ENCODE measurements around the gene VARS2. TPM values are rescaled to one million over a fixed set of nuclear protein-coding genes. Genes with fewer than 3 reads are reported as not detected.

Gene VARS2
- total and polyA plus RNA-seq, 2 donors from 2014 or later: 30.4 to 34.5 TPM

- TF ChIP-seq, protein P1, sequence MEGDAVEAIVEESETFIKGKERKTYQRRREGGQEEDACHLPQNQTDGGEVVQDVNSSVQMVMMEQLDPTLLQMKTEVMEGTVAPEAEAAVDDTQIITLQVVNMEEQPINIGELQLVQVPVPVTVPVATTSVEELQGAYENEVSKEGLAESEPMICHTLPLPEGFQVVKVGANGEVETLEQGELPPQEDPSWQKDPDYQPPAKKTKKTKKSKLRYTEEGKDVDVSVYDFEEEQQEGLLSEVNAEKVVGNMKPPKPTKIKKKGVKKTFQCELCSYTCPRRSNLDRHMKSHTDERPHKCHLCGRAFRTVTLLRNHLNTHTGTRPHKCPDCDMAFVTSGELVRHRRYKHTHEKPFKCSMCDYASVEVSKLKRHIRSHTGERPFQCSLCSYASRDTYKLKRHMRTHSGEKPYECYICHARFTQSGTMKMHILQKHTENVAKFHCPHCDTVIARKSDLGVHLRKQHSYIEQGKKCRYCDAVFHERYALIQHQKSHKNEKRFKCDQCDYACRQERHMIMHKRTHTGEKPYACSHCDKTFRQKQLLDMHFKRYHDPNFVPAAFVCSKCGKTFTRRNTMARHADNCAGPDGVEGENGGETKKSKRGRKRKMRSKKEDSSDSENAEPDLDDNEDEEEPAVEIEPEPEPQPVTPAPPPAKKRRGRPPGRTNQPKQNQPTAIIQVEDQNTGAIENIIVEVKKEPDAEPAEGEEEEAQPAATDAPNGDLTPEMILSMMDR (IDR thresholded peaks at IDR 0.05; ENCODE audit: borderline replicate concordance, extremely low read depth, insufficient read depth): no peak
- Histone ChIP-seq H3K27ac (ENCODE audit: low read depth in 2 of 2, low read length in 2 of 2) (no peak overlapping the region), H3K9me3 (ENCODE audit: control insufficient read depth in 2 of 3, insufficient read depth in 1 of 3, low read length in 3 of 3) (no peaks in the 10 kb centered on the region), H3K27me3 (ENCODE audit: control insufficient read depth, insufficient read depth, low read length) (no peaks in the 10 kb centered on the region), H3K36me3 (ENCODE audit: control insufficient read depth in 2 of 3, insufficient read depth in 3 of 3, low read length in 3 of 3) (no peaks in the 10 kb centered on the region), H3K9ac (ENCODE audit: low read length in 3 of 3) (no peak overlapping the region), H3K4me1 (ENCODE audit: control insufficient read depth in 2 of 3, insufficient read depth in 2 of 3, low read depth in 1 of 3, low read length in 3 of 3) (no peaks in the 10 kb centered on the region), H3K4me3 (ENCODE audit: low read length in 3 of 3) (no peak overlapping the region)
- DNase-seq (no peak), FAIRE-seq (no peak)
- intact Hi-C loops (cut with DNase I): no loop called here
Observed at GRCh38 chr6:30960907-30961673, 47.1 kb downstream of the VARS2 start.

DNA sequence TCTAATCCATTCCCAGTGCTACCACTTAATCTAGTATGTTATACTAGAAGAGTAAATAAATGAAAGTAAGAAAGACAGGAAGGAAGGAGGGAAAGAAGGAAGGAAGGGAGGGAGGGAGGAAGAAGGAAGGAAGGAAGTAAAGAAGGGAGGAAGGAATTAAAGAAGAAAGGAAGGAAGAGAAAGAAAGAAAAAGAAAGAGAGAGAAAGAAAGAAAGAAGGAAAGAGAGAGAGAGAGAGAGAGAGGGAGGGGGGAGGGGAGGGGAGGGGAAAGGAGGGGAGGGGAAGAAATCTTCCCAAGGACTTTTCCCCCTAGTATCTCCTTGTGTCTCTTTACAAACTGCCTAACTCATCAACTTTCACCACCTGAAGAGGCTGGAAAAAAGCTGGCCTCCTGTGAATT lies 48.7 kb downstream of the VARS2 start:
- DNase-seq (no peak), FAIRE-seq (no peak)
- no peaks in the 10 kb centered on the region for H3K4me1 ChIP-seq (ENCODE audit: control insufficient read depth in 2 of 3, insufficient read depth in 2 of 3, low read depth in 1 of 3, low read length in 3 of 3)
- TF ChIP-seq, protein P1 (IDR thresholded peaks at IDR 0.05; ENCODE audit: borderline replicate concordance, extremely low read depth, insufficient read depth): no peak
- no peak overlapping the region for H3K27ac ChIP-seq (ENCODE audit: low read depth in 2 of 2, low read length in 2 of 2)
- no peaks in the 10 kb centered on the region for H3K27me3 ChIP-seq (ENCODE audit: control insufficient read depth, insufficient read depth, low read length)
- intact Hi-C loops (cut with DNase I): no loop called here
- H3K9ac ChIP-seq (ENCODE audit: low read length in 3 of 3): no peak overlapping the region
- H3K4me3 ChIP-seq (ENCODE audit: low read length in 3 of 3): no peak overlapping the region
- H3K9me3 ChIP-seq (ENCODE audit: control insufficient read depth in 2 of 3, insufficient read depth in 1 of 3, low read length in 3 of 3): no peaks in the 10 kb centered on the region
- no peaks in the 10 kb centered on the region for H3K36me3 ChIP-seq (ENCODE audit: control insufficient read depth in 2 of 3, insufficient read depth in 3 of 3, low read length in 3 of 3)

DNA sequence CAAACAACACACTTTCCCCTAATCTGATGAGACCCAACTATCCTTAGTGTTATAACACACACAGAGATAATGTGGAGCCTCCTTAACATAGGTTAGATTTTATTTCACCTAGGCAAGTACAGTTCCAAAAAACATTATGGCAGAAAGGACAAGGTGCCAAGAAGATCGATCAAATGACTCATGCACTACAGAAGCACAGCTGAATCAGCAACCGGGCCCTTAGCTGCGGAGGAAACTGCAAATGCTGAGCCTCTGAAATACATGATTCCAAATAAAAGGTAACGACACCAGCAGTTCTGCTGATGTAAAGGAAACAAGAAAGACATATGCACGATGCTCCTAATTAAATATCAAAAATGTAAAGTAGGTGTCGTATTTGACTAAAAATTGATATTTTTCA lies 49.6 kb downstream of the VARS2 start:
- DNase-seq: no peak
- no peak for FAIRE-seq

More for the DNA sequence above, 49.6 kb downstream of the VARS2 start:
- Histone ChIP-seq H3K27me3 (ENCODE audit: control insufficient read depth, insufficient read depth, low read length) (no peaks in the 10 kb centered on the region), H3K36me3 (ENCODE audit: control insufficient read depth in 2 of 3, insufficient read depth in 3 of 3, low read length in 3 of 3) (no peaks in the 10 kb centered on the region), H3K4me1 (ENCODE audit: control insufficient read depth in 2 of 3, insufficient read depth in 2 of 3, low read depth in 1 of 3, low read length in 3 of 3) (no peaks in the 10 kb centered on the region), H3K4me3 (ENCODE audit: low read length in 3 of 3) (no peak overlapping the region), H3K27ac (ENCODE audit: low read depth in 2 of 2, low read length in 2 of 2) (no peak overlapping the region), H3K9me3 (ENCODE audit: control insufficient read depth in 2 of 3, insufficient read depth in 1 of 3, low read length in 3 of 3) (no peaks in the 10 kb centered on the region), H3K9ac (ENCODE audit: low read length in 3 of 3) (no peak overlapping the region)
- intact Hi-C loops (cut with DNase I): no loop called here
- TF ChIP-seq, protein P1 (IDR thresholded peaks at IDR 0.05; ENCODE audit: borderline replicate concordance, extremely low read depth, insufficient read depth): no peak

Measured in kidney (tissue), 14 donors.